ENCODE data around the gene TTLL12.

- TF ChIP-seq EZH2 (IDR thresholded peaks at IDR 0.05; ENCODE audit: low read length) (no peak), CTCF (optimal IDR thresholded peaks at IDR 0.05 in 1 of 3, IDR thresholded peaks at IDR 0.05 in 1 of 3, conservative IDR thresholded peaks at IDR 0.05 in 1 of 3; ENCODE audit: extremely low read depth in 1 of 3, insufficient read depth in 2 of 3, low read length in 3 of 3) (no peak)
Observed at GRCh38 chr22:43203471-43203981, 16.6 kb upstream of the TTLL12 start.

Measured in keratinocyte (primary cell).